Peyer's patch (tissue), 4 donors: ENCODE data around the gene ARHGAP15. TPM values are rescaled to one million over a fixed set of nuclear protein-coding genes. Genes with fewer than 3 reads are reported as not detected.

Experiments
- DNase-seq, 3 donors: peaks; one replicate each; pipeline ENCODE4 v3.0.0-alpha.2; 2017 to 2019
- H3K27ac ChIP-seq, 4 donors: fragments of 200-600 bp; sonication (generic); one replicate each; pipeline ENCODE4 v1.5.1; 2016 to 2019
- H3K27me3 ChIP-seq, 2 donors: fragments of 200-600 bp; sonication (generic); one replicate each; pipeline ENCODE4 v1.5.1; 2019
- H3K36me3 ChIP-seq, 3 donors: fragments of 200-600 bp; sonication (generic); one replicate each; pipeline ENCODE4 v1.5.1; 2016 to 2019
- H3K4me1 ChIP-seq, 4 donors: fragments of 200-600 bp; sonication (generic); one replicate each; pipeline ENCODE4 v1.5.1; 2016 to 2019
- H3K4me3 ChIP-seq, 4 donors: fragments of 200-600 bp; sonication (generic); 1 replicate in 3 of 4; 2 replicates in 1 of 4; pipeline ENCODE4 v1.5.1; 2016 to 2019; ENCODE audit warnings: mild to moderate bottlenecking in 1 of 4
- H3K9me3 ChIP-seq, 4 donors: fragments of 200-600 bp; sonication (generic); one replicate each; pipeline ENCODE4 v1.5.1; 2016 to 2019; ENCODE audit warnings: mild to moderate bottlenecking in 1 of 4
- POLR2A ChIP-seq, 2 donors: fragments of 450-650 bp; IDR thresholded peaks; one replicate each; pipeline ENCODE4 v1.5.1; 2017; ENCODE audit warnings: antibody characterized with exemption in 2 of 2, mild to moderate bottlenecking in 2 of 2, moderate library complexity in 2 of 2
- total RNA-seq, 4 donors: library from RNA; depleted of rRNA; stranded (reverse); fragments of >200 nt; gene quantifications; one replicate each; pipeline ENCODE4 v1.1.0, GENCODE V29; 2016
- TF ChIP-seq, protein P1 (sequence below), 6 experiments: fragments of 450-650 bp in 4 of 6; fragments of 200-600 bp in 2 of 6; sonication (generic) in 1 of 6; IDR thresholded peaks; one replicate each; pipeline ENCODE4 v1.5.1; 2017 to 2019; ENCODE audit warnings: antibody characterized with exemption in 6 of 6, mild to moderate bottlenecking in 3 of 6, moderate library complexity in 1 of 6

Gene ARHGAP15
- total RNA-seq, 4 donors from 2014 or later: 6.7 to 203 (median 12.5) TPM

DNA sequence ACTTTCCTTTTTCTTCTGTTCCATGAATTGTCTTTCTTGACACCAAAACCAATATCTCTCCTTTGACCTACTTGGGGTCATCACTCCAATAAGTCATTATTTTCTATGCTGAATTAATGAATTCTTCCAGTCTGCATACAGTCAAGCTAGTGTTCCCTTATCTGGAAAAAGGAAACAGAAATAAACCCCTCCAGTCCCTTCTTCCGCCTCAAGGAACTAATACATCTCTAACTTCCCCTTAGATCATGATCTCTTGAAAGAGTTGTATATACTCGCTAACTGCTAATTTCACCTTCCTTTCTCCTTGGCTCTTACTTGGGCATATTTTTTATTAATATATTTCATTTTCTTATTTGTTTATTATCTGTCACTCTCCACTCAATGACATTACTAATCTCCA is 7.3 kb upstream of the ARHGAP15 start:
- no peaks in the 10 kb centered on the region for H3K9me3 ChIP-seq
- H3K4me1 ChIP-seq: no peaks in the 10 kb centered on the region
- TF ChIP-seq, protein P1, sequence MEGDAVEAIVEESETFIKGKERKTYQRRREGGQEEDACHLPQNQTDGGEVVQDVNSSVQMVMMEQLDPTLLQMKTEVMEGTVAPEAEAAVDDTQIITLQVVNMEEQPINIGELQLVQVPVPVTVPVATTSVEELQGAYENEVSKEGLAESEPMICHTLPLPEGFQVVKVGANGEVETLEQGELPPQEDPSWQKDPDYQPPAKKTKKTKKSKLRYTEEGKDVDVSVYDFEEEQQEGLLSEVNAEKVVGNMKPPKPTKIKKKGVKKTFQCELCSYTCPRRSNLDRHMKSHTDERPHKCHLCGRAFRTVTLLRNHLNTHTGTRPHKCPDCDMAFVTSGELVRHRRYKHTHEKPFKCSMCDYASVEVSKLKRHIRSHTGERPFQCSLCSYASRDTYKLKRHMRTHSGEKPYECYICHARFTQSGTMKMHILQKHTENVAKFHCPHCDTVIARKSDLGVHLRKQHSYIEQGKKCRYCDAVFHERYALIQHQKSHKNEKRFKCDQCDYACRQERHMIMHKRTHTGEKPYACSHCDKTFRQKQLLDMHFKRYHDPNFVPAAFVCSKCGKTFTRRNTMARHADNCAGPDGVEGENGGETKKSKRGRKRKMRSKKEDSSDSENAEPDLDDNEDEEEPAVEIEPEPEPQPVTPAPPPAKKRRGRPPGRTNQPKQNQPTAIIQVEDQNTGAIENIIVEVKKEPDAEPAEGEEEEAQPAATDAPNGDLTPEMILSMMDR (IDR thresholded peaks at IDR 0.05): no peak
- no peak for TF ChIP-seq POLR2A (IDR thresholded peaks at IDR 0.05)
- H3K27me3 ChIP-seq: no peaks in the 10 kb centered on the region
- no peak overlapping the region for H3K27ac ChIP-seq
- no peaks in the 10 kb centered on the region for H3K36me3 ChIP-seq
- DNase-seq: no peak
- H3K4me3 ChIP-seq: no peak overlapping the region

DNA sequence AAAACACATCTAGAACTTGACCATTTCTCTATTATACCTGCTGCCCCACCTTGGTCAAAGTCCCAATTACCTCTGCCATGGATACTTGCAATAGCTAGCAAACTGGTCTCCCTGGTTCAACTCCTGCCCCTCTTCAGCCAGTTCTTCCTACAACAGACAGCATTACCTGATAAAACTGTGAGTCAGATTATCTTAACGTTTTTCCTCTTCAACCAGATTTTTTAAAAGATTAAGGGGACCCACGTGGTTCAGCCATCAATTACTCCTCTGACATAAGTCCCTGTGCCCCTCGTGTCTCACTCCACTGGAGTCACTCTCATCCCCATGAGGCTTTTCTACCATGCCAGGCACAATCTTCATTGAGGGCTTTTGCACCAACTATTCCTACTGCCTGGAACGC is 5.3 kb upstream of the ARHGAP15 start:
- DNase-seq: no peak
- Histone ChIP-seq H3K4me1 (peaks cover 0 to 5% (median 0%) of the 10 kb centered on the region in 4 donors), H3K27me3 (no peaks in the 10 kb centered on the region), H3K27ac (no peak overlapping the region), H3K4me3 (no peak overlapping the region), H3K36me3 (no peaks in the 10 kb centered on the region), H3K9me3 (no peaks in the 10 kb centered on the region)
- TF ChIP-seq, protein P1 (IDR thresholded peaks at IDR 0.05): no peak
- no peak for TF ChIP-seq POLR2A (IDR thresholded peaks at IDR 0.05)

DNA sequence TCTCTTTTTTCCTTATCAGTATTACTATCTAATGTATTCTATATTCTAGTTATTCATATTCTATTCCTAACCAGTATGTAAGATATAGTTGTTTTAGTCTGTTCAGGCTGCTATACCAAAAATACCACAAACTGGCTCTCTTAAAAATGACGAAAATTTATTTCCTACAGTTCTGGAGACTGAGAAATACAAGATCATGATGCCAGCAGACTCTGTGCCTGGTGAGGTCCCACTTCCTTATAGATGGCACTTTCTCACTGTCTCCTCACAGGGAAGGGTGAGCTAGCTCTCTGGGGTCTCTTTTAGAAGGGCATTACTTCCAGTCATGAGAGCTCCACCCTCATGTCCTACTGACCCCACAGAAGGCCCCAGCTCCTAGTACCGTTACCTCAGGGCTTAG is 4.8 kb upstream of the ARHGAP15 start:
- DNase-seq: no peak
- no peaks in the 10 kb centered on the region for H3K27me3 ChIP-seq
- no peaks in the 10 kb centered on the region for H3K9me3 ChIP-seq
- no peaks in the 10 kb centered on the region for H3K36me3 ChIP-seq
- TF ChIP-seq POLR2A (IDR thresholded peaks at IDR 0.05): no peak
- TF ChIP-seq, protein P1 (IDR thresholded peaks at IDR 0.05): no peak
- H3K27ac ChIP-seq: no peak overlapping the region
- H3K4me1 ChIP-seq: peaks cover 0 to 5% (median 0%) of the 10 kb centered on the region in 4 donors
- no peak overlapping the region for H3K4me3 ChIP-seq

DNA sequence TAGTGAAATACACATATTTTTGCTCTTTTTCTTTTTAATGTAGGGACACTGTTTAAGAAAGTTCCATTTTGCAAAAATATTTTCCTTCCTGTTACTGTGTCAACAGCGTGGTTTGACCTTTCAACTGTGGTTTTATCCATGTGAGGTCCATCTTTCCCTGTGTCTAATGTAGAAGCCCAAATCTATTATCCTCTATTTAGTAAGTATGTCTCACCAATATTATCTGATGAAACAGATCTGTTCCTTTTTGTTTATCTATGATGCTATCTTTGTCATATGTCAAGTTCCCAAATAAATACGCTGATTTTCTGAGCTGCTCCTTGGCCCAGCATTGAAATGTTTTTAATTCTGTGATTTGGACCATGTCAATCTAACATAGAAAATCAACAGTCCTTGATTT is 3.5 kb upstream of the ARHGAP15 start:
- Histone ChIP-seq H3K4me3 (no peak overlapping the region), H3K36me3 (no peaks in the 10 kb centered on the region), H3K27ac (no peak overlapping the region), H3K27me3 (no peaks in the 10 kb centered on the region), H3K4me1 (peaks cover 0 to 5% (median 0%) of the 10 kb centered on the region in 4 donors), H3K9me3 (no peaks in the 10 kb centered on the region)
- DNase-seq: no peak
- no peak for TF ChIP-seq POLR2A (IDR thresholded peaks at IDR 0.05)
- TF ChIP-seq, protein P1 (IDR thresholded peaks at IDR 0.05): no peak

DNA sequence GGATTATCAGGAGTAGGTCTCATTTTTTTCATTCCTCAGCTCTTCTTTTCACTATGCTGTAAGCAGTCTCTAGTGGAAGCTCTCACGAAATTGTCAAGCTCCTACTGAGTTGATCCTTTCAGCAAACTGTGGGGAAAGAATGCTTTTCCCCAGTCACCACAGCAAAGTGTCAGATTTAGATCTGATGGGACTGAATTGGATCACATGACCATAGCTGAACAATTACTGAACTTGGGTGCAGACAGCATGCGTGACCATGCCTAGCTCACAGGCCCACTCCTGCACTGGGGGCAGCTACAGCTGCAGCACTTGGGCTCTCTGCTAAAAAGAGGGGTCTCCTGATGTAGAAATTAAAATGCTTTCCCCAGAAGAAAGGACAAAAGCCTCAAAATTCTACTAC is 3.1 kb downstream of the ARHGAP15 start:
- no peaks in the 10 kb centered on the region for H3K27me3 ChIP-seq
- H3K4me3 ChIP-seq: peak overlapping the region in 1 of 4 donors; percentile 16

More for the DNA sequence above, 3.1 kb downstream of the ARHGAP15 start:
- peak in 1 of 3 donors; percentile 30 for DNase-seq
- Histone ChIP-seq H3K9me3 (no peaks in the 10 kb centered on the region), H3K4me1 (peaks cover 0 to 5% (median 0%) of the 10 kb centered on the region in 4 donors), H3K36me3 (no peaks in the 10 kb centered on the region), H3K27ac (peak overlapping the region in 1 of 4 donors; percentile 84)
- TF ChIP-seq, protein P1 (IDR thresholded peaks at IDR 0.05): no peak
- TF ChIP-seq POLR2A (IDR thresholded peaks at IDR 0.05): no peak
